ENCODE data around the gene ADA.

The ADA gene

DNA sequence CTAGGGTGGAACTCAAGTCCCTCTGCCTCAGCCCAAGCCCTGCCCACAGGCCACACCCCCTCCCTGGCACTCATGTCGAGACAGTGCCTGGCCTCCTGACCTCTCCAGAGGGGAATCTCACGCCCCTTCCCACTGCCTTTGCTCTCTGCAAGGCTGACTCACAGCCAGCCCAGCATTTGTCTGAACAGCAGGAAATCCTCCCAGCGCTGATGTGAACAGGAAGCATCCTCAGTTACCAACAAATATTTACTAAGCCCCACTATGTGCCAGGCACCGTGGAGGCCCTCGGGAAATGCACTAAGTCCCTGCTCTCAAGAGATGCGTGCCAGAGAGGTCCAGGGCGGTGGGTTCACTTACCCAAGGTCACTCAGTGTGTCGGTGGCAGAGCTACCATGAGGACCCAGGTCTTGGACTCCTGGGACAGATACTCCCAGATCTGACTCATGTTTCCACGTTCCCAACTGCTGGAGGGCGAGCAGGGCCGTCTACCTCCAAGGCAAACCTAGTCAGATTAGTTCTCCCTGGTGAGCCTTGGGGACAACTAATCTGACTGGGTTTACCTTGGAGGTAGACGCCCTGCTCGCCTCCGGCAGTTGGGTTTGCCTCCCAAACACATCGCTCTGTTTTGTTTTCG, 7.8 kb downstream of the ADA start:
- no peak for DNase-seq

GRCh38 chr20:44643154-44643519, 8.4 kb downstream of the ADA start:
- DNase-seq: no peak

GRCh38 chr20:44642203-44643153, 9.0 kb downstream of the ADA start:
- peak; percentile 53 for DNase-seq

- DNase-seq: no peak
Observed at GRCh38 chr20:44641325-44641724, 10.2 kb downstream of the ADA start.

DNA sequence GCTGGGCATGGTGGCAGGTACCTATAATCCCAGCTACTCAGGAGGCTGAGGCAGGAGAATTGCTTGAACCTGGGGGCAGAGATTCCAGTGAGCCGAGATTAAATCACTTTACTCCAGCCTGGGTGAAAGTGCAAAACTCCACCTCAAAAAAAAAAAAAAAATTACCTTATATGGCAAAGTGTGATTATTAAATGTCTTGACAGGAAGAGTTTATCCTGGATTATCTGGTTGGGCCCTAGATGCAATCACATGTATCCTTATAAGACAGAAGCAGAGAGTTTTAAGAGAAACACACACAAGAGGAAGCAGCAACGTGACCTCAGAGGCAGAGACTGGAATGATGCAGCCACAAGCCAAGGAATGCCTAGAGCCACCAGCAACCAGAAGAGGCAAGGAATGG, 11.0 kb downstream of the ADA start:
- no peak for DNase-seq

DNA sequence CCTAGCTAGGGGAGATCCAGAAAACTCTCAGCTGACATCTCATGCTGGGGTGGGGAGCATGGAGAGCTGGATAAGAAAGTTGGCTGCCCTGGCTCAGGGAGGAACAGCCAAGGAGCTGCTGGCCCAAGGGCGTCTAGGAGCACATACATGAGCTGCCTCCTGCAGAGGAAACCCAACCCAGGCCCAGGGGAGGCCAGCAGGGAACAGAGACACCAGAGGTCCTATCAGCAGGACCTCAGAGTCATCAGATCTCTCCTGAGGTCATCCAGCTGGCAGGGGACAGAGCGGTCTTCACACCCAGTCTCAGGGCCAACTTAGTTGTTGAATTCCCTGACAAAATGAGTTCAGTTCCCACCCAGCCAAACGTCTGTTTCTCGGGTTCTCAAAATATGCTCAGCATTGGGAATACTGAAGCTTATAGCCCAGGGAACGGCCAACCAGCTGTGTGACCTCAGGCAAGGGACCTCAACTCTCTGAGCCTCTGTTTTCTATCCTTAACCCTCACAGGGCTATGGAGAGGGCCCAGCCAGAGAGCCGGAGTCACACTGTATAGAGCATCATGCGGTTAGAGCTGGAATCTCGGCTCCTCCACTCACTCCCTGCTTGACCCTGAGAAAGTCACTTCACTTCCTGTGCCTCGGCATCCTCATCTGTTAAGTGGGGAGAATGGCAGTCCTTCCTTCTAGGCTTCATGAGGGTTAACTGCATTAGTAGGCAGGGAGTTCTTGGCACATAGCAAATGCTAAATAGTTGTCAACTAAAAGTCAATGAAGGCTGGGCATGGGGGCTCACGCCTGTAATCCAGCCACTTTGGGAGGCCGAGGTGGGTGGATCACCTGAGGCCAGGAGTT, 13.8 kb downstream of the ADA start:
- DNase-seq: no peak

DNA sequence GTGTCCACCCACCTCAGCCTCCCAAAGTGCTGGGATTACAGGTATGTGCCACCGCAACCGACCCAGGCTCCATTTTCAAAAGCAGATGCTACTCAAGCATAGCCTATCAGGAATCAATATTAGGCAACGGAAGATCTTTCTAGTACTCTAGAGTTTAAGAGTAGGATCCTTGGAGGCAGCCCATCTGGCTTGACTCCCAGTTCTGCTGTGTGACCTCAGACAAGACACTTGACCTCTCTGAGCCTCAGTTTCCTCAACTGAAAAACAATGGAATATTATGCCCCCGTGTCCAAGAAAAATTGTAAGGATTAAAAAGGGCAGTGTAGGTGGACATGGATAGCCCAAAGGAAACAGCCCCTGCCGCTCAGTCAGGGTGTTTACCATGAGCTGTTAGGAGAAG, 14.5 kb downstream of the ADA start:
- DNase-seq: no peak

DNA sequence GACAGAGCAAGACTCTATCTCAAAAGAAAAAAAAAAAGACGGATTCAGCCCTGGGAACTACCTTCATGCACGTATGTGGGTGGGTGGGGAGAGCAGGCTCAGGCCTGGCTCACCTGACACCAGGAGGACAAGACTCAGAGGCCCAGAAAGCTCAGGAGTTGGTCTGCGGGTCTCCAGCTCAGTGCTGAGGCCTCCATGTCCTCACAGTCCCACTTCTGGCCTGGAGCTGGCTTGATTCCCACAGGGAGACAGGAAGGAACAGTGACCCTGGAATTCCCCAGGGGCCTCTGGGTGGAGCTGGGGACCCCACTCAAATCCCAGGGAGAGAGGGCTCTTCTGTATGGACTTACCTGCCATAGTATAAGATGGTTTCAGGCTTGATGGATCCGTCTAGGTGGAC, 15.6 kb downstream of the ADA start:
- no peak for DNase-seq

GRCh38 chr20:44633872-44634600, 17.5 kb downstream of the ADA start:
- no peak for DNase-seq

DNA sequence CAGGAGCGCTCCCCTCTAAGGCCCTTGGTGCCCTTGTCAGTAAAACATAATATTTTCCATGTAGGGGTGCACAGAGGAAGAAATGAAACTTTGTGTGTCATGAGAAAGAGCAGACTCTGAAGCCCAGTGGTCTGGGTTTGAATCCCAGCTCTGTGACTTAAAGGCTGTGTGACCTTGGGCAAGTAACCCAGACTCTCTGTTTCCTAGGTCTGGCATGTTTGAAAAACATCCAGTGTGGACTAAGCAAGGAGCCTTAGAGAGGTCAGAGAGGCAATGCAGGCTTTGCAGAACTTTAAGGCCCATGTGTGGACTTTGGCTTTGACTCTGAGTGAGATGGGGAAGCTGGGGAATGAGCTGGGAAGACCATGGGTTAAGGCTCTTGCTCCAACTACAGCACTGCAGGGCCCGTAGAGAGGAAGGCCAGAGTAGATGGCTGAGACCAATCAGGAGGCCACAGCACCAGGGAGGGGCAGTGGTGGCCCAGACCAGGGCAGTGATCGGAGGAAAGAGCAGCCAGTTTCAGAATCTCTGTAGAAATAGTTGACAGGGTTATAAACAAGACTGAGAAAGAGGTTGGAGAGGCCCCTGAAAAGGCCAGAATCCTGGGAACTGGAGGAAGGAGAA, 18.2 kb downstream of the ADA start:
- DNase-seq: no peak

GRCh38 chr20:44632103-44632752, 19.3 kb downstream of the ADA start:
- no peak for DNase-seq

DNA sequence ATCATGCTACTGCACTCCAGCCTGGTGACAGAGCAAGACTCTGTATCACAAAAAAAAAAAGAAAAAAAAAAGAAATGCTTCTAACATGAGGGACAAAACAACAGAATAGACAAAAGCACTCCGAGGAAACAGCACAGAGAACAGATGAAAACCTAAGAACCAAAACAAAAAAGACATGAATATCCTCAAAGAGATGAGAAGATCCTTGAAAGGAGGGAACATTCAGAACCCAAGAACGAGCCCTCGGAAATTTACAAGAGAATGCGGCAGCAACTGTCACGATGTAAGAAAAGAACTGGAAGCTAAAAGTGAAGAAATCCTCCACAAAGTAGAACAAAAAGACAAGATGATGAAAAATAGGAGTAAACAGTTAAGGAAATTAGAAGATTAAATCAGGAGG, 21.2 kb downstream of the ADA start:
- no peak for DNase-seq

- DNase-seq: no peak
Observed at GRCh38 chr20:44629542-44629941, 22.0 kb downstream of the ADA start.

- DNase-seq: no peak
Observed at GRCh38 chr20:44629017-44629385, 22.5 kb downstream of the ADA start.

DNA sequence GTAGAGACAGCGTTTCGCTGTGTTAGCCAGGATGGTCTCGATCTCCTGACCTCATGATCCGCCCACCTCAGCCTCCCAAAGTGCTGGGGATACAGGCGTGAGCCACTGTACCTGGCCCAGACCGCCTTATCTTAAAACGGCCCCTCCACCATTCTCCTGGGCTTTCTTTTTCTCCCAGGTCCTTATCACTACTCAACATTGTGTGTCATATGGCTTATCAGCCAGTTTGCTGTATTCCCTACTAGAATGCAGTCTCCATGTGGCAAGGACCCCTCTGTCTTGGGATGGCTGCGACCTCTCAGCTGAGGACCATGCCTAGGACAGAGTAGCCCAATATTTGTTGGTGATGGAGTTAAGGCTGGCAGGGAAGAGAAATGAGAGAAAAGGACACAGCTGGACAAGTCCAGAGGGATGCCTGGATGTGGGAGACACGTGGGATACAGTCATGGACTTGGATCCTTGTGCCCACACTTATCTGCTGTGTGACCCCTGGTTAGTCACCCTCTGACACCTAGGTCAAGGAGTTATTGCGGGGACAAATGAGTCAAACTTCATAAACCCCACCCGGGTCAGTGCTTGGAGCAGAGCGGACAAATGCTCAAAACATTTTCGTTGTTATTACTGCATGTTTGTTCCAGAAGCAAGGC, 24.0 kb downstream of the ADA start:
- no peak for DNase-seq

GRCh38 chr20:44626278-44626677, 25.2 kb downstream of the ADA start:
- DNase-seq: no peak

DNA sequence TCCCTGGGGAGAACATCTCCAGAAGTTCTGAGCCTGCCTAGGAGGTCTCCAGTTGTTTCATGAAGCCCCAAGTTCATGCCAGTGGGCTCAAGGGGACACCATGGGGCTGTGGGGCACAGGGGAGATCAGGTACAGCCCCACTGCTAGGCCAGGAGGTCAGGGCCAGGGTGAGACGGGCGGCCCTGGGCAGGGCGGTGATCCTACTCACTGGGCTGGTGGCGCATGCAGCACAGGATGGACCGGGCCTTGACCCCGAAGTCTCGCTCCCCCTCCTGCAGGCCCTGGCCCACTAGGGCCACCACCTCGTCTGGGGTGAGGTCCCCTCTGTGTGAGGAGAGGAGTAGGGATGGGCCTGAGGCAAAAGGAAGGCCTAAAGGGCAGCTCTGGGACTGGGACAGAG, 26.1 kb downstream of the ADA start:
- DNase-seq: no peak

DNA sequence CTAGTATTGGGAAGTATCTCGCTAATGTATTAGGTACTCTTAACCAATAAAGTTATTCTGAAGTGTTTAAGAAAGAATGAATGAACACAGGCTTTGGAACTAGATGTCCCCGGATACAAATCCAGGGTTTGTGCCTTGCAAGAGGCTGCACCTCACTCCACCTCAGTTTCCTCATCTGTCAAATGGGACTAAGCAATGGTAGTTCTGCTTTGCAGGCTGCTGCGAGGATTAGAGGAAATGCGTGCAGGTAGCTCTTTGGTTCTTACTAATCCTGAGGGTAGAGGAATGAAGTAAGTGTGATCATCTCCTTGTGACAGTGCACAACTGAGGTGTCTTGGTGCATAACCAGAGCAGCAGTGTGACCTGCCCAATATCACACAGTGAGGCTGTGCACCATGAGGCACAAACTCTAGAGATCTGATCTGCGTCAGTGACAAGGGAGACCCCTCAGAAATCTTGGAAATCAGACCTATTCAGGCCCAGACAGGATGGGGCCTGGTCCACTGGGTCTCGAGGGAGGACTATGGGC, 26.7 kb downstream of the ADA start:
- DNase-seq: no peak

- DNase-seq: no peak
Observed at GRCh38 chr20:44624152-44624551, 27.3 kb downstream of the ADA start.

GRCh38 chr20:44622501-44623270, 28.8 kb downstream of the ADA start:
- no peak for DNase-seq
